ENCODE data around the gene RBMY1A1.
"Not testable (repeated sequence)": the region's sequence is repeated elsewhere in the genome, so short reads cannot be mapped to it uniquely, and the experiment has no call there.

RBMY1A1 gene

DNA sequence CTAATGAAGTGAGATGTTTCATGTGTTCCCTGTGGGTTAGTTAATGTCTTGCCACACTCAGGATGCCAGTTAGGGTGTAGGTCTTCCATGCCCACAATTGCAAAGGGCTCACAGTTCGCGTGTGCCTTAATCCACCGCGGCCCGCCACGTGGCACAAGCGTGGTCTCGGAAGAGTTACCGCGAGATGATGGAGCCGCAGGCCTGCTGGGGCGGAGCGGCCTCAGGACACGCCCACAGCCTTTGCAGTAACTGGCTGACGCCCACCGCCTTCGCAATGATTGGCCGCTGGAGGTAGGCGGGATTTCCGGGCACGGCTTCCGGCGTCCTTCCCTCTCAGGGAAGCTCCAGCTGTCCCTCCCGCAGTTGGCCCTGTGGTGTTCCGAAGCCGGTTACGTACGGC lies at the start of gene RBMY1A1:
RBMY1A1 (plus strand) TSS at position 301 of the 400 bp plus-strand sequence. CDS start 2,013 bp downstream, outside the sequence.
- DNase-seq = not testable (repeated sequence)

DNA sequence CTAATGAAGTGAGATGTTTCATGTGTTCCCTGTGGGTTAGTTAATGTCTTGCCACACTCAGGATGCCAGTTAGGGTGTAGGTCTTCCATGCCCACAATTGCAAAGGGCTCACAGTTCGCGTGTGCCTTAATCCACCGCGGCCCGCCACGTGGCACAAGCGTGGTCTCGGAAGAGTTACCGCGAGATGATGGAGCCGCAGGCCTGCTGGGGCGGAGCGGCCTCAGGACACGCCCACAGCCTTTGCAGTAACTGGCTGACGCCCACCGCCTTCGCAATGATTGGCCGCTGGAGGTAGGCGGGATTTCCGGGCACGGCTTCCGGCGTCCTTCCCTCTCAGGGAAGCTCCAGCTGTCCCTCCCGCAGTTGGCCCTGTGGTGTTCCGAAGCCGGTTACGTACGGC lies 23.6 kb upstream of the RBMY1A1 start, which contains the start of gene RBMY1B:
RBMY1B (plus strand) TSS at position 301 of the 400 bp plus-strand sequence. CDS start 2,013 bp downstream, outside the sequence.
- DNase-seq = not testable (repeated sequence)

DNA sequence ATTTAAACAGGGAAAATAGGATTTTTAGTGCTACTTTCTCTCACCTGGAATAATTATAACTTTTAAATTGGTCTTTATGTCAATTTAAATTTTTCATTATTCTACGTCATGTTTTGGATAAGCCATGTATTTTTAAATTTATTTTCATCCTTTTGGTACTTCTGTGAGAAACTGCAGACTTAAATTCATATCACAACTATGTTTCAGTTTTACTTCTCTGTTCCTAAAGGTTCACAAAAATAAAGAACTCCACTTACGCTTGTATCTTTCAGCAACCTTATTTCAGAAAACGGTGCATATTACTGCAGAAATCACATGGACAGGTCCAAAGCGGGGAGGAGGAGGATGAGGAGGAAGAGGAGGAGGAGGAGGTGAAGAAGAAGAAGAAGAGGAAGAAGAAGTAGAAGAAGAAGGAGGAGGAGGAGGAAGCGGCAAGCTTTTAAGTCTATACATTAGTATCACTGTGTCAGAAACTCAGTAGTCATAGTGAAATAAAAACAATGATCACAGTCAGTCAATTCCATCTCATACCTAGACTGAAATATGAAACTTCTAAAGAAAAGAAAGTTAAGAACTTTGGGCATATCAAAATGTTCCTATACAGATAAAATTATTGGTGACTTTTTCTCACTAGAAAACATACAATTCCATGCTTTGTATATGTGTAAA lies 24.8 kb downstream of the RBMY1A1 start:
- not testable (repeated sequence) for DNase-seq

DNA sequence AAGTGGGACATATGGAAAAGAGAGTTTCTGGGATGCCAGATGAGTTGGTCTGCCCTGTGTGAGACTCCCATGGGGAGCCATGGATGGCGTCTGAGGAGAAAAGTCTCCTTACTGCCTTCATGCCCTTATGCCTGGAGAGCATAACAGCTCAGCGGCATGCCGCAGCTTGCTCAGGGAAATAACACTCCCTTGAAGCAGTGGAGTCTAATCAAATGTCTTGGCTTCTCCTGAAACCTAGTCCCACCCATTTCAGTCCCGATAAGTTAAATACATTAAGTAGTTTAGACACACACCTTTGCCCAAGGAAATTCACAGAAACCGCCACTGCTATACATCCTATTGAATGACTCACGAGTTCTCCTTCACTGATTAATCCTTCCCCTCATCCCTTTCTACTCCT lies 50.8 kb downstream of the RBMY1A1 start:
- DNase-seq = no peak

DNA sequence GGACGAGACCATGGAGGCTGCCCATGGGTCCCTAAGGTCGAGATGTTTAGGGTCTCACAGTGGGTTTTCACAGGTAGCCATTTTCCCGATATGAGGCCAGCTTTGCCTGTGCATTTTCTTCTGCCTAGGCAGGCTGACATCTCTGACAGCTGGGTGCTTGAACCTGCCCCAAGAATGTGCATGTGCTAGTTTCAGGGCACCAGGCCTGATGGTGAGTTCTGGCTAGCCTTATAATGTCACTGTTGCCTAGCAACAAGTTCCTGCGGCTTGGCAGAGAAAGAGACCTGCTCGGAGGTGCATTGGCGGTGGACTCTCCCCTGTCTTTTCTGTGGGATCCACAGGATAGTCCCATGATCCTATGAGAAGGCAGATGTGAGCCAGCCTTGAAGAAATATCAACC lies 51.8 kb downstream of the RBMY1A1 start:
- not testable (repeated sequence) for DNase-seq

DNA sequence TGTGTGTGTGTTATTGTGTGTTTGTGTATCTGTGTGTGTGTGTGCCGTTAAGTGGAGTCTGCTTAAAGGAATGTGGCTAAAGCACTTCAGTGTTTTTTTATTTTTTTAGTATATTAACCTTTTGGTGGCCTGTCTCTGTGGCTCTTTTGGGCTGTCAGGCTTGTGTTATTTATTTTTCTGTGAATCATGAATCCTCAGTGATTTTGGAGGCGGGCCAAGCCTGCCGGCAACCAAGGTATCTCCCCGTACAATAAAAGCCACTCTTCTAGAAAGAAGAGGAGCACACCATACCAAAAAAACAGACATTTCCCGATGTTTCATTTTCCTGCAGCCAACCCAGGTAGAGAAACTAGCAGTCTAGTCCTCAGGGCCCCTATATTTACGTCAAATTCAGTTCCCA lies 57.4 kb downstream of the RBMY1A1 start:
- no peak for DNase-seq

DNA sequence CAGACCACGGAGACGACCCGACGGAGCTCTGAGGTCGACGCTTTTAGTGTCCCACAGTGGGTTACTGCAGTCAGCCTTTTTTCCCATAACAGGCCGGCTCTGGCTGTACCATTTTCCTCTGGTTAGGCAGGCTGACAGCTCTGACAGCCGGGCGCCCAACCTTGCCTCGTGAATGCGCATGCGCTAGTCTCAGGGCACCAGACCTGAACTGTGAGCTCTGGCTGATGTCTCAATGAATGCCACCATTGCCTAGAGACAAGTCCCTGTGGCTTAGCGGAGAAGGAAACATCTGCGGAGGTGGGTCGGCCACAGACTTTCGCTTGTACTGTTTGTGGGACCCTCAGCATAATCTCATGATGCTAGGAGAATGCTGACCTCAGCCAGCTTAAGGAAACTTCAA lies 61.6 kb downstream of the RBMY1A1 start:
- not testable (repeated sequence) for DNase-seq

All from NCI-H1092 treated with DMSO at 0.1 percent for 48 hours (cell line).